GM18517 (cell line): Measurements from ENCODE around the gene CKS1B.
"Not testable (repeated sequence)": the region's sequence is repeated elsewhere in the genome, so short reads cannot be mapped to it uniquely, and the experiment has no call there.

Experiments used
- ATAC-seq: cut with Tn5 transposase; IDR thresholded peaks from one replicate; pipeline ENCODE4 v1.9.1; 2021; ENCODE audit warnings: mild to moderate bottlenecking, moderate library complexity; ENCODE audit not compliant: unreplicated experiment

Gene CKS1B

GRCh38 chr1:154962156-154962749 is 12.2 kb upstream of the CKS1B start:
- ATAC-seq: no peak

GRCh38 chr1:154962795-154963330 is 11.6 kb upstream of the CKS1B start:
- ATAC-seq: no peak

- no peak for ATAC-seq
These were observed 10.8 kb upstream of the CKS1B start for GRCh38 chr1:154963643-154964042.

GRCh38 chr1:154964359-154964758 is 10.1 kb upstream of the CKS1B start:
- ATAC-seq: no peak

GRCh38 chr1:154966111-154966510 is 8.4 kb upstream of the CKS1B start:
- no peak for ATAC-seq

GRCh38 chr1:154967331-154967950 is 7.0 kb upstream of the CKS1B start:
- no peak for ATAC-seq

GRCh38 chr1:154968731-154969130 is 5.8 kb upstream of the CKS1B start:
- ATAC-seq: no peak

- no peak for ATAC-seq
These were observed 5.2 kb upstream of the CKS1B start for GRCh38 chr1:154969246-154969645.

GRCh38 chr1:154969860-154970452 is 4.5 kb upstream of the CKS1B start:
- no peak for ATAC-seq

GRCh38 chr1:154970631-154971340 is 3.7 kb upstream of the CKS1B start, which contains the start of gene SHC1:
SHC1 (minus strand) TSS chr1:154970747; CDS start chr1:154970526, 221 bp downstream.
- ATAC-seq: no peak

- no peak for ATAC-seq
These were observed 3.0 kb upstream of the CKS1B start for GRCh38 chr1:154971341-154971998.

GRCh38 chr1:154972213-154972516 is 2.3 kb upstream of the CKS1B start:
- ATAC-seq: no peak

GRCh38 chr1:154972517-154973343 is 1.8 kb upstream of the CKS1B start:
- no peak for ATAC-seq

- no peak for ATAC-seq
These were observed 958 bp upstream of the CKS1B start for GRCh38 chr1:154973344-154974101.

- ATAC-seq: peak; percentile 45
These were observed 427 bp downstream of the CKS1B start for GRCh38 chr1:154974808-154975408.

GRCh38 chr1:154975409-154976059 is 1.1 kb downstream of the CKS1B start:
- ATAC-seq: no peak

GRCh38 chr1:154977762-154978161 is 3.3 kb downstream of the CKS1B start:
- not testable (repeated sequence) for ATAC-seq

- ATAC-seq: no peak
These were observed 3.9 kb downstream of the CKS1B start for GRCh38 chr1:154978360-154978759.

- no peak for ATAC-seq
These were observed 7.9 kb downstream of the CKS1B start for GRCh38 chr1:154982341-154982740.
